Immature natural killer cell (primary cell): ENCODE measurements around the gene C21orf91. TPM values are rescaled to one million over a fixed set of nuclear protein-coding genes. Genes with fewer than 3 reads are reported as not detected.

ENCODE experiments used
- DNase-seq, 3 donors: peaks; one replicate each; pipeline ENCODE4 v3.0.0; 2022; ENCODE audit warnings: mixed read lengths in 1 of 3
- H3K27ac Mint-ChIP-seq, 6 donors: one replicate each; pipeline ENCODE4 v1.8.0; 2020; ENCODE audit warnings: mixed read lengths in 6 of 6, mild to moderate bottlenecking in 5 of 6, inconsistent platforms in 4 of 6, moderate library complexity in 3 of 6
- H3K27me3 Mint-ChIP-seq, 3 donors: one replicate each; pipeline ENCODE4 v1.8.0; 2020 to 2021; ENCODE audit warnings: low read depth in 3 of 3, mild to moderate bottlenecking in 3 of 3, mixed read lengths in 3 of 3, moderate library complexity in 3 of 3, inconsistent platforms in 1 of 3
- H3K36me3 Mint-ChIP-seq, 3 donors: one replicate each; pipeline ENCODE4 v1.8.0; 2020; ENCODE audit warnings: mixed read lengths in 3 of 3, inconsistent platforms in 2 of 3, mild to moderate bottlenecking in 2 of 3
- H3K4me1 Mint-ChIP-seq, 2 donors: one replicate each; pipeline ENCODE4 v1.8.0; 2020; ENCODE audit warnings: inconsistent platforms in 2 of 2, mild to moderate bottlenecking in 2 of 2, mixed read lengths in 2 of 2, moderate library complexity in 1 of 2
- H3K4me3 Mint-ChIP-seq, 5 donors: one replicate each; pipeline ENCODE4 v1.8.0; 2020; ENCODE audit warnings: mild to moderate bottlenecking in 5 of 5, mixed read lengths in 5 of 5, inconsistent platforms in 3 of 5, moderate library complexity in 3 of 5
- H3K9me3 Mint-ChIP-seq, 6 donors: one replicate each; pipeline ENCODE4 v1.8.0; 2020; ENCODE audit warnings: mild to moderate bottlenecking in 6 of 6, mixed read lengths in 6 of 6, inconsistent platforms in 4 of 6, moderate library complexity in 3 of 6
- polyA plus RNA-seq, 3 donors: library from polyadenylated mRNA; unstranded; fragments of 300-500 nt; fragmentation: Illumina TruSeq; gene quantifications; one replicate each; pipeline ENCODE4 v1.2.3, GENCODE V29; 2021

C21orf91 gene
- polyA plus RNA-seq, 3 donors from 2014 or later, result 29.5 to 41.3 (median 39.6) TPM

- peak overlapping the region; percentile 93 to 97 (median 96) for H3K27ac Mint-ChIP-seq
- peaks cover 5 to 31% (median 6%) of the 10 kb centered on the region in 3 donors for H3K36me3 Mint-ChIP-seq
- no peak for DNase-seq
- peaks cover 59 to 86% of the 10 kb centered on the region in 2 donors for H3K4me1 Mint-ChIP-seq
- peak overlapping the region; percentile 76 to 91 (median 81) for H3K4me3 Mint-ChIP-seq
- peaks cover 0 to 3% (median 0%) of the 10 kb centered on the region in 3 donors for H3K27me3 Mint-ChIP-seq
- H3K9me3 Mint-ChIP-seq, result no peaks in the 10 kb centered on the region
Observed at GRCh38 chr21:17794518-17795145, 24.5 kb downstream of the C21orf91 start.

- peaks cover 59 to 86% of the 10 kb centered on the region in 2 donors for H3K4me1 Mint-ChIP-seq
Observed at GRCh38 chr21:17793246-17794123, 25.7 kb downstream of the C21orf91 start.

GRCh38 chr21:17789656-17790055 lies 29.5 kb downstream of the C21orf91 start:
- Mint-ChIP-seq H3K9me3 (no peaks in the 10 kb centered on the region), H3K27ac (peak overlapping the region; percentile 70 to 96 (median 86)), H3K4me1 (peaks cover 70 to 94% of the 10 kb centered on the region in 2 donors), H3K36me3 (peaks cover 18 to 34% (median 30%) of the 10 kb centered on the region in 3 donors), H3K27me3 (peaks cover 0 to 5% (median 3%) of the 10 kb centered on the region in 3 donors), H3K4me3 (peak overlapping the region; percentile 68 to 81 (median 74))
- DNase-seq, result no peak

More at GRCh38 chr21:17793246-17794123, 25.7 kb downstream of the C21orf91 start:
- H3K9me3 Mint-ChIP-seq, result no peaks in the 10 kb centered on the region
- peaks cover 0 to 3% (median 3%) of the 10 kb centered on the region in 3 donors for H3K27me3 Mint-ChIP-seq
- peak; percentile 46 to 59 (median 54) for DNase-seq
- peaks cover 5 to 31% (median 6%) of the 10 kb centered on the region in 3 donors for H3K36me3 Mint-ChIP-seq
- H3K4me3 Mint-ChIP-seq, result peak overlapping the region; percentile 76 to 91 (median 81)
- H3K27ac Mint-ChIP-seq, result peak overlapping the region; percentile 93 to 97 (median 96)

- DNase-seq, result no peak
- no peaks in the 10 kb centered on the region for H3K9me3 Mint-ChIP-seq
- peak overlapping the region; percentile 82 to 96 (median 90) for H3K27ac Mint-ChIP-seq
- H3K27me3 Mint-ChIP-seq, result peaks cover 0 to 3% (median 2%) of the 10 kb centered on the region in 3 donors
- peak overlapping the region; percentile 74 to 81 (median 80) for H3K4me3 Mint-ChIP-seq
- peaks cover 18 to 34% (median 30%) of the 10 kb centered on the region in 3 donors for H3K36me3 Mint-ChIP-seq
- H3K4me1 Mint-ChIP-seq, result peaks cover 70 to 94% of the 10 kb centered on the region in 2 donors
Observed at GRCh38 chr21:17789069-17789468, 30.1 kb downstream of the C21orf91 start.

- Mint-ChIP-seq H3K4me1 (peaks cover 82 to 98% of the 10 kb centered on the region in 2 donors), H3K27ac (peak overlapping the region; percentile 37 to 94 (median 83)), H3K9me3 (no peaks in the 10 kb centered on the region), H3K4me3 (peak overlapping the region in 3 of 5 donors; percentile 18 to 74 (median 28)), H3K36me3 (peaks cover 18 to 29% (median 28%) of the 10 kb centered on the region in 3 donors), H3K27me3 (peaks cover 0 to 5% (median 3%) of the 10 kb centered on the region in 3 donors)
- no peak for DNase-seq
Observed at GRCh38 chr21:17786851-17787181, 32.3 kb downstream of the C21orf91 start.

GRCh38 chr21:17786071-17786850 lies 32.9 kb downstream of the C21orf91 start:
- peaks cover 18 to 25% (median 23%) of the 10 kb centered on the region in 3 donors for H3K36me3 Mint-ChIP-seq
- no peaks in the 10 kb centered on the region for H3K9me3 Mint-ChIP-seq
- peak overlapping the region in 2 of 5 donors; percentile 17 to 74 for H3K4me3 Mint-ChIP-seq
- peaks cover 86 to 99% of the 10 kb centered on the region in 2 donors for H3K4me1 Mint-ChIP-seq
- H3K27me3 Mint-ChIP-seq, result peaks cover 0 to 5% (median 3%) of the 10 kb centered on the region in 3 donors
- DNase-seq, result no peak
- peak overlapping the region; percentile 37 to 94 (median 83) for H3K27ac Mint-ChIP-seq

- no peak for DNase-seq
- peak overlapping the region in 4 of 5 donors; percentile 67 to 81 (median 76) for H3K4me3 Mint-ChIP-seq
- peak overlapping the region in 5 of 6 donors; percentile 79 to 94 (median 91) for H3K27ac Mint-ChIP-seq
- peaks cover 93 to 100% of the 10 kb centered on the region in 2 donors for H3K4me1 Mint-ChIP-seq
- H3K27me3 Mint-ChIP-seq, result peaks cover 0 to 5% (median 3%) of the 10 kb centered on the region in 3 donors
- peaks cover 18 to 25% (median 19%) of the 10 kb centered on the region in 3 donors for H3K36me3 Mint-ChIP-seq
- no peaks in the 10 kb centered on the region for H3K9me3 Mint-ChIP-seq
Observed at GRCh38 chr21:17785403-17785788, 33.8 kb downstream of the C21orf91 start.

GRCh38 chr21:17784604-17785402 lies 34.4 kb downstream of the C21orf91 start:
- peaks cover 95 to 100% of the 10 kb centered on the region in 2 donors for H3K4me1 Mint-ChIP-seq

GRCh38 chr21:17784180-17784598 lies 35.0 kb downstream of the C21orf91 start:
- H3K36me3 Mint-ChIP-seq, result peaks cover 18 to 25% (median 19%) of the 10 kb centered on the region in 3 donors
- no peaks in the 10 kb centered on the region for H3K9me3 Mint-ChIP-seq
- DNase-seq, result peak in 2 of 3 donors; percentile 32 to 42
- peaks cover 95 to 99% of the 10 kb centered on the region in 2 donors for H3K4me1 Mint-ChIP-seq
- peak overlapping the region; percentile 67 to 81 (median 79) for H3K4me3 Mint-ChIP-seq
- peak overlapping the region; percentile 79 to 95 (median 92) for H3K27ac Mint-ChIP-seq
- H3K27me3 Mint-ChIP-seq, result peaks cover 0 to 5% (median 3%) of the 10 kb centered on the region in 3 donors

More at GRCh38 chr21:17784604-17785402, 34.4 kb downstream of the C21orf91 start:
- no peak for DNase-seq
- H3K4me3 Mint-ChIP-seq, result peak overlapping the region; percentile 67 to 81 (median 79)
- peaks cover 18 to 25% (median 19%) of the 10 kb centered on the region in 3 donors for H3K36me3 Mint-ChIP-seq
- H3K9me3 Mint-ChIP-seq, result no peaks in the 10 kb centered on the region
- peaks cover 0 to 5% (median 3%) of the 10 kb centered on the region in 3 donors for H3K27me3 Mint-ChIP-seq
- peak overlapping the region; percentile 79 to 95 (median 92) for H3K27ac Mint-ChIP-seq

- Mint-ChIP-seq H3K27me3 (peaks cover 0 to 5% (median 0%) of the 10 kb centered on the region in 3 donors), H3K4me1 (peaks cover 89 to 93% of the 10 kb centered on the region in 2 donors), H3K27ac (peak overlapping the region; percentile 79 to 95 (median 92)), H3K4me3 (peak overlapping the region; percentile 67 to 81 (median 79)), H3K9me3 (no peaks in the 10 kb centered on the region), H3K36me3 (peaks cover 18 to 25% (median 19%) of the 10 kb centered on the region in 3 donors)
- peak in 2 of 3 donors; percentile 39 to 47 for DNase-seq
Observed at GRCh38 chr21:17783481-17784179, 35.5 kb downstream of the C21orf91 start.

- H3K36me3 Mint-ChIP-seq, result peaks cover 18 to 25% (median 19%) of the 10 kb centered on the region in 3 donors
- H3K27me3 Mint-ChIP-seq, result peaks cover 0 to 5% (median 0%) of the 10 kb centered on the region in 3 donors
- H3K27ac Mint-ChIP-seq, result peak overlapping the region; percentile 79 to 95 (median 92)
- peak overlapping the region in 2 of 5 donors; percentile 67 to 81 for H3K4me3 Mint-ChIP-seq
- no peak for DNase-seq
- H3K4me1 Mint-ChIP-seq, result peaks cover 83 to 87% of the 10 kb centered on the region in 2 donors
- no peaks in the 10 kb centered on the region for H3K9me3 Mint-ChIP-seq
Observed at GRCh38 chr21:17783003-17783402, 36.2 kb downstream of the C21orf91 start.
